H1 (cell line): Measurements from ENCODE around the gene ADCK2. TPM values are rescaled to one million over a fixed set of nuclear protein-coding genes. Genes with fewer than 3 reads are reported as not detected.

Experiments
- CTCF ChIA-PET: fragments of 300-600 bp; sonication (Branson Sonifier 250); formaldehyde crosslinking; loops from one replicate; lab custom pipeline; 2021; ENCODE audit not compliant: partially characterized antibody; lab: Charles Lee
- POLR2A ChIA-PET: fragments of 300-600 bp; sonication (Branson Sonifier 250); formaldehyde crosslinking; loops from one replicate; lab custom pipeline; 2021; ENCODE audit warnings: inconsistent platforms; ENCODE audit not compliant: partially characterized antibody; lab: Charles Lee
- DNase-seq, 2 experiments: peaks; one replicate each; pipeline versions ENCODE4 v3.0.0 to v3.0.0-alpha.2; 2010 to 2022; ENCODE audit warnings: low spot score in 2 of 2, low read depth in 1 of 2, mixed read lengths in 1 of 2
- FAIRE-seq: peaks from 2 replicates; lab custom pipeline; 2011; peaks lifted over from hg19 to GRCh38; lab: Jason Lieb, UNC
- H2AFZ ChIP-seq: 2 replicates; pipeline ENCODE4 v1.8.1; 2012; ENCODE audit warnings: low read length, inconsistent platforms
- H2AK5ac ChIP-seq: 2 replicates; pipeline ENCODE4 v1.6.1; 2013; ENCODE audit warnings: low read depth, low read length
- H2BK120ac ChIP-seq: replicated peaks from 2 replicates; pipeline ENCODE3; 2013; ENCODE audit warnings: low read depth, low read length, inconsistent platforms
- H2BK12ac ChIP-seq: 2 replicates; pipeline ENCODE4 v1.6.1; 2013; ENCODE audit warnings: low read depth, low read length
- H2BK15ac ChIP-seq: 2 replicates; pipeline ENCODE4 v1.6.1; 2013; ENCODE audit warnings: low read length
- H2BK20ac ChIP-seq: 2 replicates; pipeline ENCODE4 v1.6.1; 2013; ENCODE audit warnings: low read length
- H2BK5ac ChIP-seq: 2 replicates; pipeline ENCODE4 v1.6.1; 2013; ENCODE audit warnings: low read depth, low read length
- H3K14ac ChIP-seq: 2 replicates; pipeline ENCODE4 v1.6.1; 2013; ENCODE audit warnings: inconsistent platforms; ENCODE audit not compliant: insufficient read length
- H3K18ac ChIP-seq: 2 replicates; pipeline ENCODE4 v1.6.1; 2013; ENCODE audit warnings: low read length; ENCODE audit errors: extremely low read depth
- H3K23ac ChIP-seq: 2 replicates; pipeline ENCODE4 v1.6.1; 2013; ENCODE audit warnings: inconsistent platforms; ENCODE audit not compliant: insufficient read length
- H3K23me2 ChIP-seq: 2 replicates; pipeline ENCODE4 v1.6.1; 2013; ENCODE audit warnings: low read depth, low read length
- H3K27ac ChIP-seq: 2 replicates; pipeline ENCODE4 v1.6.1; 2011; ENCODE audit warnings: low read depth, low read length, inconsistent platforms
- H3K27me3 ChIP-seq, 4 experiments: replicated peaks in 1 of 4; 1 replicate in 1 of 4; 2 replicates in 3 of 4; pipeline versions ENCODE4 v1.6.1 to v1.8.1; 2011 to 2013; ENCODE audit warnings: low read length in 3 of 4, mild to moderate bottlenecking in 3 of 4, inconsistent platforms in 2 of 4, mixed read lengths in 2 of 4, moderate library complexity in 1 of 4; ENCODE audit not compliant: control insufficient read depth in 3 of 4, insufficient read depth in 3 of 4; ENCODE audit errors: extremely low read depth in 1 of 4
- H3K36me3 ChIP-seq, 4 experiments: 2 replicates each; pipeline versions ENCODE4 v1.6.1 to v1.8.1; 2011 to 2013; ENCODE audit warnings: mild to moderate bottlenecking in 4 of 4, low read length in 3 of 4, moderate library complexity in 2 of 4, control low read depth in 1 of 4, inconsistent platforms in 1 of 4; ENCODE audit not compliant: insufficient read depth in 4 of 4, control insufficient read depth in 2 of 4
- H3K4ac ChIP-seq: replicated peaks from 2 replicates; pipeline ENCODE3; 2013; ENCODE audit warnings: low read length, low read depth, mixed read lengths, inconsistent platforms; ENCODE audit not compliant: insufficient read length
- H3K4me1 ChIP-seq, 4 experiments: replicated peaks in 1 of 4; 1 replicate in 1 of 4; 2 replicates in 3 of 4; pipeline versions ENCODE4 v1.6.1 to v1.8.1; 2011 to 2013; ENCODE audit warnings: low read length in 3 of 4, inconsistent platforms in 2 of 4, mixed read lengths in 1 of 4; ENCODE audit not compliant: insufficient read depth in 4 of 4, control insufficient read depth in 3 of 4
- H3K4me2 ChIP-seq, 2 experiments: 2 replicates each; pipeline versions ENCODE4 v1.6.1 to v1.8.1; 2011 to 2013; ENCODE audit warnings: low read depth in 2 of 2, low read length in 2 of 2, control low read depth in 1 of 2, inconsistent platforms in 1 of 2, mild to moderate bottlenecking in 1 of 2; ENCODE audit not compliant: insufficient read depth in 1 of 2
- H3K4me3 ChIP-seq, 4 experiments: fragments of 200-600, 300-600 bp in 1 of 4; sonication (generic), shearing (Covaris generic), sonication (Bioruptor Twin) in 1 of 4; 2 replicates each; pipeline versions ENCODE4 v1.5.1 to v1.8.1; 2011 to 2016; ENCODE audit warnings: low read length in 4 of 4, low read depth in 3 of 4, control low read depth in 2 of 4, inconsistent platforms in 2 of 4, mild to moderate bottlenecking in 2 of 4, mixed read lengths in 1 of 4, moderate library complexity in 1 of 4; ENCODE audit not compliant: insufficient read depth in 2 of 4; ENCODE audit errors: extremely low read depth in 1 of 4
- H3K56ac ChIP-seq: replicated peaks from 2 replicates; pipeline ENCODE3; 2013; ENCODE audit warnings: low read depth, mild to moderate bottlenecking, mixed read lengths, low read length, inconsistent platforms; ENCODE audit not compliant: insufficient read length
- H3K79me1 ChIP-seq: 2 replicates; pipeline ENCODE4 v1.6.1; 2013; ENCODE audit warnings: low read depth, low read length, control low read depth
- H3K79me2 ChIP-seq, 2 experiments: 2 replicates each; pipeline versions ENCODE4 v1.6.1 to v1.8.1; 2012 to 2013; ENCODE audit warnings: low read length in 2 of 2, mild to moderate bottlenecking in 2 of 2, inconsistent platforms in 1 of 2; ENCODE audit not compliant: insufficient read depth in 2 of 2, control insufficient read depth in 1 of 2
- H3K9ac ChIP-seq, 4 experiments: replicated peaks in 1 of 4; 1 replicate in 1 of 4; 2 replicates in 3 of 4; pipeline versions ENCODE4 v1.6.1 to v1.8.1; 2011 to 2013; ENCODE audit warnings: low read depth in 3 of 4, low read length in 3 of 4, control low read depth in 2 of 4, mild to moderate bottlenecking in 2 of 4, moderate library complexity in 2 of 4, inconsistent platforms in 1 of 4; ENCODE audit errors: extremely low read depth in 1 of 4
- H3K9me3 ChIP-seq, 2 experiments: 2 replicates each; pipeline versions ENCODE4 v1.6.1 to v1.8.1; 2012 to 2013; ENCODE audit warnings: mild to moderate bottlenecking in 2 of 2, moderate library complexity in 2 of 2, control low read depth in 1 of 2, inconsistent platforms in 1 of 2, low read depth in 1 of 2, low read length in 1 of 2, mixed read lengths in 1 of 2; ENCODE audit not compliant: insufficient read depth in 2 of 2
- H4K20me1 ChIP-seq, 2 experiments: replicated peaks in 1 of 2; 2 replicates each; pipeline versions ENCODE3 to v1.8.1; 2011 to 2013; ENCODE audit warnings: inconsistent platforms in 2 of 2, low read length in 2 of 2, mild to moderate bottlenecking in 1 of 2; ENCODE audit not compliant: insufficient read depth in 2 of 2, control insufficient read depth in 1 of 2
- H4K5ac ChIP-seq: 2 replicates; pipeline ENCODE4 v1.6.1; 2013; ENCODE audit warnings: low read length, low read depth, mixed read lengths, inconsistent platforms; ENCODE audit not compliant: insufficient read length
- H4K8ac ChIP-seq: 2 replicates; pipeline ENCODE4 v1.8.0; 2013; ENCODE audit warnings: mild to moderate bottlenecking, moderate library complexity, low read length, inconsistent platforms; ENCODE audit not compliant: insufficient read depth; ENCODE audit errors: extremely low read depth
- H4K91ac ChIP-seq: replicated peaks from 2 replicates; pipeline ENCODE3; 2013; ENCODE audit warnings: low read length, mixed read lengths, inconsistent platforms; ENCODE audit not compliant: insufficient read length
- CREB1 ChIP-seq: IDR thresholded peaks from 2 replicates; pipeline ENCODE4 v1.6.1; 2012; ENCODE audit warnings: inconsistent platforms
- GTF2F1 ChIP-seq: IDR thresholded peaks from 2 replicates; pipeline ENCODE4 v1.6.1; 2012; ENCODE audit warnings: low read depth, low read length, improper control_type of control experiment, borderline replicate concordance
- WGBS, 2 experiments: shearing (Covaris generic) in 1 of 2; methylation state at CpG; one replicate each; pipeline versions ENCODE4 v1.1.6 to v1.1.7; 2013 to 2015; ENCODE audit warnings: low lambda C conversion rate in 2 of 2, mixed read lengths in 2 of 2, inconsistent platforms in 1 of 2, low coverage in 1 of 2, missing lambda C conversion rate in 1 of 2; ENCODE audit not compliant: insufficient replicate concordance in 2 of 2, insufficient coverage in 1 of 2, insufficient read length in 1 of 2; ENCODE audit errors: extremely low coverage in 1 of 2, missing lambda C conversion rate in 1 of 2; 5-methylcytosine and 5-hydroxymethylcytosine counted together
- polyA plus RNA-seq, 7 experiments: library from polyadenylated mRNA; depleted of rRNA in 3 of 7; stranded (reverse) in 5 of 7; unstranded in 2 of 7; fragments of >200 nt in 5 of 7; fragments of 200-250 nt in 2 of 7; gene quantifications; 1 replicate in 5 of 7; 2 replicates in 1 of 7; 4 replicates in 1 of 7; pipeline versions ENCODE4 v1.2.1 to v1.2.3, GENCODE V29; 2011 to 2013; ENCODE audit warnings: missing spikeins in 2 of 7, mixed read lengths in 2 of 7
- total RNA-seq: library from RNA; stranded (reverse); fragmentation: NEBNext Ultra II Directional; extraction: Animal tissue kit (Norgen Biotek cat#: 25700); gene quantifications from 2 replicates; pipeline ENCODE4 v1.2.1, GENCODE V29; 2021

Gene ADCK2
- total and polyA plus RNA-seq, 2 of the 8 experiments (the other 6 are each of a cell fraction or from before 2014, with no cell fraction given): 6.9 to 11.7 TPM

DNA sequence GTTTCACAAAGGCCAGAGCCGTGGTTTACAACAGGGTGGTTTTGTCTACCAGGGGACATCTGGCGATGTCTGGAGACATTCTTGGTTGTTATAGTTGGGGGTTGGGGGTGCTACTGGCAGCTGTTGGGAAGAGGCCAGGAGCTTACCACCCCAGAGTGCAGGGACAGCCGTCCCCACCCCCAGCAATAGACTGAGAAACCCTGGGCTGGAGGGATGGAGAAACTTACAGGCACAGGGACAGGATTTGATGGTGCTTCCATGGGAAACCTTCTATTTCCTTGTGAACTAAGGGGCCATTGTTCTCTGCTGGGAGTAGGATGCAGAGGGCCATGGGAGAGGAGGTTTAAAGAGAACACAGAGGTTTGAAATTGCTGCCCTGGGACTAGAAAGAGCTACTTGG is 10.9 kb downstream of the ADCK2 start:
- no peak overlapping the region for H4K91ac ChIP-seq
- H2BK20ac ChIP-seq: no peak overlapping the region
- no peak overlapping the region for H3K23ac ChIP-seq
- H2AFZ ChIP-seq: no peak overlapping the region
- no peak overlapping the region for H3K18ac ChIP-seq
- 0 out of 7 replicates have a peak, but pooled peaks cover 0 to 2% (median 0%) of the 10 kb centered on the region in 4 experiments for H3K4me1 ChIP-seq
- 84% methylated on average over 3 of the region's 3 CpGs; no CpG with 5 or more reads in 1 of the 2 experiments for WGBS, 2 experiments
- POLR2A ChIA-PET: interaction anchor here (1.6 kb wide), 1 partner anchor 15 kb away, joined by 4 read pairs; no protein-coding TSS in a partner anchor
- no peak overlapping the region for H3K4ac ChIP-seq
- DNase-seq: no peak
- H3K23me2 ChIP-seq: no peaks in the 10 kb centered on the region
- no peak for FAIRE-seq
- no peak overlapping the region for H3K4me3 ChIP-seq
- no peaks in the 10 kb centered on the region for H3K27me3 ChIP-seq
- H4K5ac ChIP-seq: no peak overlapping the region
- H3K79me1 ChIP-seq: no peaks in the 10 kb centered on the region
- H3K36me3 ChIP-seq: no peaks in the 10 kb centered on the region; a peak in 1 of 8 replicates
- H2BK15ac ChIP-seq: no peak overlapping the region
- no peak overlapping the region for H3K27ac ChIP-seq
- no peak overlapping the region for H2BK12ac ChIP-seq
- H2BK5ac ChIP-seq: no peak overlapping the region
- H3K4me2 ChIP-seq: no peak overlapping the region
- H2BK120ac ChIP-seq: no peak overlapping the region
- H3K9ac ChIP-seq: no peak overlapping the region
- H3K14ac ChIP-seq: no peak overlapping the region
- H3K79me2 ChIP-seq: no peaks in the 10 kb centered on the region
- H2AK5ac ChIP-seq: no peak overlapping the region
- H4K8ac ChIP-seq: no peak overlapping the region
- H4K20me1 ChIP-seq: no peaks in the 10 kb centered on the region
- no peak overlapping the region for H3K56ac ChIP-seq
- no peaks in the 10 kb centered on the region for H3K9me3 ChIP-seq
- CTCF ChIA-PET: interaction anchor here (1.2 to 5.5 kb wide), 5 partner anchors 8 to 331 kb away, joined by 3 to 38 read pairs (median 3); partner anchors contain the start of gene MRPS33
- no peak for TF ChIP-seq GTF2F1
- TF ChIP-seq CREB1: no peak
